HG03103 (cell line): ENCODE measurements around the gene TMEM94.
"Not testable (repeated sequence)": the region's sequence is repeated elsewhere in the genome, so short reads cannot be mapped to it uniquely, and the experiment has no call there.

ENCODE experiments used
- ATAC-seq: cut with Tn5 transposase; IDR thresholded peaks from one replicate; pipeline ENCODE4 v1.9.1; 2021; ENCODE audit warnings: low read depth; ENCODE audit not compliant: unreplicated experiment

Gene TMEM94

GRCh38 chr17:75442168-75443103 lies 14.0 kb upstream of the TMEM94 start:
- no peak for ATAC-seq

GRCh38 chr17:75445296-75445695 lies 11.1 kb upstream of the TMEM94 start:
- ATAC-seq: no peak

- ATAC-seq: not testable (repeated sequence)
Observed at GRCh38 chr17:75445896-75446295, 10.5 kb upstream of the TMEM94 start.

GRCh38 chr17:75447951-75448856 lies 8.2 kb upstream of the TMEM94 start:
- ATAC-seq: no peak

GRCh38 chr17:75450270-75450669 lies 6.2 kb upstream of the TMEM94 start:
- ATAC-seq: no peak

- no peak for ATAC-seq
Observed at GRCh38 chr17:75454193-75454592, 2.2 kb upstream of the TMEM94 start.

- ATAC-seq: not testable (repeated sequence)
Observed at GRCh38 chr17:75454672-75455071, 1.8 kb upstream of the TMEM94 start.

GRCh38 chr17:75456039-75456416 lies 407 bp upstream of the TMEM94 start:
- ATAC-seq: peak; percentile 6

- ATAC-seq: no peak
Observed at GRCh38 chr17:75457047-75457654, 716 bp downstream of the TMEM94 start.

GRCh38 chr17:75459246-75459589 lies 2.8 kb downstream of the TMEM94 start:
- ATAC-seq: no peak

GRCh38 chr17:75459590-75460267 lies 3.3 kb downstream of the TMEM94 start:
- ATAC-seq: no peak

GRCh38 chr17:75460295-75460694 lies 3.9 kb downstream of the TMEM94 start:
- no peak for ATAC-seq

GRCh38 chr17:75463603-75464002 lies 7.2 kb downstream of the TMEM94 start:
- no peak for ATAC-seq

- ATAC-seq: no peak
Observed at GRCh38 chr17:75465039-75465438, 8.6 kb downstream of the TMEM94 start.

- no peak for ATAC-seq
Observed at GRCh38 chr17:75468291-75468754, 11.9 kb downstream of the TMEM94 start.

- no peak for ATAC-seq
Observed at GRCh38 chr17:75468779-75469373, 12.4 kb downstream of the TMEM94 start.

GRCh38 chr17:75471207-75471606 lies 14.8 kb downstream of the TMEM94 start:
- ATAC-seq: no peak

GRCh38 chr17:75472119-75472518 lies 15.7 kb downstream of the TMEM94 start:
- ATAC-seq: no peak

- no peak for ATAC-seq
Observed at GRCh38 chr17:75473246-75473645, 16.8 kb downstream of the TMEM94 start.

GRCh38 chr17:75474736-75475135 lies 18.3 kb downstream of the TMEM94 start:
- ATAC-seq: no peak
